GM20000 (cell line): ENCODE results near the gene AOX1.

Experiments
- DNase-seq: peaks from one replicate; pipeline ENCODE4 v3.0.0; 2012; ENCODE audit warnings: low spot score
- TF ChIP-seq, protein P1 (sequence below): IDR thresholded peaks from 2 replicates; pipeline ENCODE4 v1.5.1; 2012; ENCODE audit warnings: mild to moderate bottlenecking, control low read depth; ENCODE audit errors: extremely low read depth, missing control alignments

Gene AOX1

DNA sequence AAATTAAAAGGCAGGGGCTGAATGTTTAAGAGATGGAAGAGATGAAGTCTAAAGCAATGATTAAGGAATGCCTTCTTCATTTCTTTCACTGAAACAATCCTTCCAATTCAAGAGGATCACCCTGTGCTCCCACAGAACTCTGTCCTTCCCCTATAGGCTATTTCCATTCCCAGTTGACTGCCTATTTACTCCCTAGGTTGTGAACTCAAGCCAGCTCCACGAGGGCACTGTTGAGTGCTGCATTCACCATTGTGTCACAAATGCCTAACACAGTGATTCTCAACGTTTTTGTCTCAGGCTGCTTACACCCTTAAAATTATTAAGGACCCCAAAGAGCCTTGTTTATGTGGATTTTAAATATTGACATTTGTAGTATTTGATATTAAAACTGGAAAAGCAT lies 112.4 kb downstream of the AOX1 start:
- TF ChIP-seq, protein P1, sequence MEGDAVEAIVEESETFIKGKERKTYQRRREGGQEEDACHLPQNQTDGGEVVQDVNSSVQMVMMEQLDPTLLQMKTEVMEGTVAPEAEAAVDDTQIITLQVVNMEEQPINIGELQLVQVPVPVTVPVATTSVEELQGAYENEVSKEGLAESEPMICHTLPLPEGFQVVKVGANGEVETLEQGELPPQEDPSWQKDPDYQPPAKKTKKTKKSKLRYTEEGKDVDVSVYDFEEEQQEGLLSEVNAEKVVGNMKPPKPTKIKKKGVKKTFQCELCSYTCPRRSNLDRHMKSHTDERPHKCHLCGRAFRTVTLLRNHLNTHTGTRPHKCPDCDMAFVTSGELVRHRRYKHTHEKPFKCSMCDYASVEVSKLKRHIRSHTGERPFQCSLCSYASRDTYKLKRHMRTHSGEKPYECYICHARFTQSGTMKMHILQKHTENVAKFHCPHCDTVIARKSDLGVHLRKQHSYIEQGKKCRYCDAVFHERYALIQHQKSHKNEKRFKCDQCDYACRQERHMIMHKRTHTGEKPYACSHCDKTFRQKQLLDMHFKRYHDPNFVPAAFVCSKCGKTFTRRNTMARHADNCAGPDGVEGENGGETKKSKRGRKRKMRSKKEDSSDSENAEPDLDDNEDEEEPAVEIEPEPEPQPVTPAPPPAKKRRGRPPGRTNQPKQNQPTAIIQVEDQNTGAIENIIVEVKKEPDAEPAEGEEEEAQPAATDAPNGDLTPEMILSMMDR: no peak
- DNase-seq: no peak

DNA sequence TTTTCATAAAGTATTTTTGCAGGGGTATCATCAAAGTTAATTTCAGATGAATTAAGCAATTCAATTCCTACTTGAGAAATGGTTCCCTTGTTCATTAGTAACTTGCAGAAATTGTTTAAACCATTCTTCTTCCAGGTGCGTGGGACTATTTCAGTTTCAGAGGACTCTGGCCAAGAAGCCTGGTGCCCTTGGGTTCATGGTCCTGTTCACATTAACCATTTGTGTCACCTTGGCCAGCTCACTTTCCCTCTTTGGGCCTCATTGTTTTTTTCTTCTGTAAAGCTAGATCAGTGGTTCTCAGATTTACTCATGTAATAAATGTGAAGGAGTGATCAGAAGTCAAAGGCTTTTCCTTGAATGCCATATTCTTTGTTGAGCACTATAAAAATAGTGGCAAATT lies 113.5 kb downstream of the AOX1 start:
- TF ChIP-seq, protein P1: no peak
- no peak for DNase-seq

DNA sequence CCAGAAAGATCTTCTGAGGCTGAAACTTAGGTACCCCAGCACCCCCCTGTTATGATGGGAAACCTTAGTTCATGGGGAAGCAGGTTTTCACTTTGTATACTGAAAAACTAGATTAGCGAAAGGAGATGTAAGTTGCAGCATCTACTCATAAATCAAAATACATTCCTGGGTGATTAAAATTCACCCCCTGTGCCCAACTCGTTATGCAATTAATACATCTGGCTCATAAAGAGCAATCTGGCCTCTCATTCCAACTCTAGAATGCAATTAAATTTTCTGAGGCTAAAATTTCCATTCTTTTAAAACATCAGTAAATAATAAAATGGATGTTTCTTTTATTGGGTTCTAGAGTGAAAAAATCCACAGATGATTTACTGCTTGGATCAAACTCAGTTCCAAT lies 115.0 kb downstream of the AOX1 start:
- TF ChIP-seq, protein P1: no peak
- no peak for DNase-seq

DNA sequence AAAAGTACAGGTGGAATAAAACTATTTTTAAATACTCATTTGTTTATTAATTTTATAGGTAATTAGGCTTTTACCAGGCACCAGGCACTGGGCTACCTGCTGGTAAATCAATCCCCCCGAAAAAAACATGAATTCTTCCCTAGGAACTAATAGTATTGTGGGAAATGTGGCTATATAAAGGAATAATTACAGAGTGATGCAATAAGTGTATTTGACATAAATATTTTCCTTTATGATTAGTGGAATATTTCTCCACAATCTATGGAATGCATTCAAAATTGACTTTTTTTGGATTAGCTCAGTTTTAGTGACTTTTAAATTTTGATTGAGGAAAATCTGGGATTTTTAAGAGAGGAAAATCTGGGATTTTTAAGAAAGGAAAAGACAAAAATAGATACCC lies 116.2 kb downstream of the AOX1 start:
- TF ChIP-seq, protein P1: no peak
- DNase-seq: no peak

DNA sequence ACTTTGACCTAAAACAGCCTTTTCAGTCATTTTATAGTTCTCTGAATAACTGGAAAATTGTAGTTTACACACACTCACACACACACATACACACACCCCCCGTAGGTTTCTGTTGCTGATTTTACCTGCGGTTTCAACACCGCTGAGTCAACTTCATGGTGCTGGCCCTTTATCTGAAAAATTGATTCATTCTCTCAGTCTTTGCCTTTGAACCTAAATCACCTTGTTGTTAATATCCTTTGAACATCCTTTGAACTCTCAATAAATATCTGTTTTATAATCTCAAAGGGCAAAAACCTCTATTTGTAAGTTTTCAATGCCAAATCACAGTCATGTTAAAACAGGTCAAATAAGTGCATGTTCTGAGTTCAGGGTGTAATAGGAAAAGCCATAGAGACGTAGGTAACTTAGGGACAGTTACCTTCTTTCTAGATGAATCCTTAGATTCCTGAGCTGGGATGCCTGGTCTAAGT lies 116.9 kb downstream of the AOX1 start:
- TF ChIP-seq, protein P1: no peak
- no peak for DNase-seq

DNA sequence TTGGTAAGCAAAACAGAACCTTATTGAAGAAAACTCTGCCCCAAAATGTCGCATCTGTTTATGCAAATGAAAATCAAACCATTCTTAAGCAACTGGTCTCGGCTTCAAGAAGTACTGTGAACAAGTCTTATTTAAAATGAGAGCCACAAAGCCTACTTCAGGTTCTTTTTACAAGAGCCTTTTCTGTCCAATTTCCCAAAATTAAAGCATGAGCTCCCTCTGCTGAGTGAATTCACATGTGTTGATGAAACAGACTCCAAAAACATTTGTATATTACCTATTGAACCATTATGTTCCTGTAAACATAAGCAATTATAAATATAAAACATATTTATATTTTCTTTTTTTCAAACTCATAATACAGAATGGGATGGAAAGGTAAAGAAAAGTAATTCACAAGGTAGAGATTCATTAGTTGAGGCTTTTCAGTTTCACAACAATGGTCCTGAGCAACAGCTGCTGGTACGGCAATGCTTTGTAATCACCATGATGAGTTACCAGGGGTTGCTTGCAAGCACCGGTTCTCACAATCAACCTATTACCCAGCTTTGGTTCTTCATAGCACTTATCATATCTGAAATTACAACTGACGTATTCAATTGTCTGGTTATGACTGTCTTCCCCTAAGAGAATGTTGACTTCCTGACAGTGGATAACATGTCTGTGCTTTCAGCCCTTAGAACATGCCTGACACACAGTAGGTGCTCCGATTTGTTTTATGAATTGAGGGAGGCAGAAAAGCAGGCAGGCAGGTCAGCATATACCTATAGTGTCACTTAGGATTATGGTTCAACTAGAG lies 117.5 kb downstream of the AOX1 start:
- TF ChIP-seq, protein P1: peak; percentile 3
- no peak for DNase-seq

DNA sequence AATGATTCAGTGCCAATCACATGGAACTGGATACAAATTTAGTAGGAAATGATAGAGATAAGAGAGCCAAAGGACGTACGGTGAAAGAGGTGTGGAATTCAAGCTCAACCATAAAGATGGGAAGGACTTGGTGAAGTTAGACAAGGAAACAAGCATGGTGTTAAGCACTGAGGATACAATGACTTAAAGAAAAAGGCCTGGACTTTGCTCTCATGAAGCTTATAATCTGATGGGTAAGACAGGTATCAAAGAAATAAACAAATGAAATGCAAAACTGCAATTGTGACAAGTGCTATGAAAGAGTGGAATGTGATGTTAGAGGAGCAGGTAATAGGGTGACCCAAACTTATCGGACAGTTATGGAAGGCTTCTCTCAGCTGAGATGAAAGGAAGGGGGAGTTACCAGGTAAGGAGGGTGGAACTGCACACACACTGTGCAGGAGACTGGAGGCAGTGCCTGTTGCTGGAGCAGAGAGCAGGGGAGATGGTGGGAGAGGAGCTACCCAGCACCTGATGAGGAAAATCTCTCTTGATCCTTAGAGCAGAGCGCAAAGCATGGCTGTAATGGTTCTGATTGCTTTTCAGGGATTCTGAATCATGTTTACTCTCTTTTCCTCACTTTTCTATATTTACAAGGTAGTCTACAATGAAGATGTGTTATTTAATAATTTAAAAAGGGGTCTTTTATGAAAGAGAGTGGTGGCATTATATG lies 118.3 kb downstream of the AOX1 start:
- DNase-seq: no peak
- TF ChIP-seq, protein P1: no peak
